Measurements from ENCODE around the gene ALG9.
"Not testable (repeated sequence)": the region's sequence is repeated elsewhere in the genome, so short reads cannot be mapped to it uniquely, and the experiment has no call there.

Gene ALG9

DNA sequence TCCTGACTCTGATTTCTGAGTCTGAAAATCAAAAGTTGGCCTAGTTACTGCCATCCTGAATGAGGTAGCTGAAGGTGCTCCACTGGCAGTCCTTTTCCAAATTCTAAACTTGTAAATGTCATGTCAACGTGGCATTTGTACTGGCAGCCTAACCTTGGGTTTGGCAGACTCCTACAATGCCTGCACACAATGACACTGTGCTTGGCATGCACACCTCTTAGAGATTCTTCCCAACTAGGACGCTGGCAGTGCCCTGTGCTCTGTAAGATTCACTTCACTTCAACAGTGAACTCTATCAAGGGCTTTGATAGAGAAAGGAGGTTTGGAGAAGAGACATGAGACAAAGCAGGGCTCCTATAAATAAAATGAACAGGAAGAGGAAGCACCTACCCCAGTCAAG lies 83.3 kb downstream of the ALG9 start:
- Histone ChIP-seq H3K4me3 (ENCODE audit: low read depth in 1 of 2, low read length in 2 of 2) (no peak overlapping the region), H3K9me3 (ENCODE audit: control insufficient read depth in 1 of 2, low read length in 2 of 2) (no peaks in the 10 kb centered on the region), H3K4me1 (ENCODE audit: control insufficient read depth in 1 of 2, insufficient read depth in 2 of 2, low read length in 2 of 2) (peaks cover 0 to under 1% of the 10 kb centered on the region in 2 donors), H3K9ac (ENCODE audit: low read depth in 1 of 2, low read length in 2 of 2) (no peak overlapping the region), H3K27me3 (ENCODE audit: control insufficient read depth in 1 of 2, insufficient read depth in 2 of 2, low read length in 2 of 2) (no peaks in the 10 kb centered on the region), H3K36me3 (ENCODE audit: control insufficient read depth in 1 of 2, insufficient read depth in 2 of 2, low read length in 2 of 2) (peaks cover 0 to 17% of the 10 kb centered on the region in 2 donors), H3K27ac (ENCODE audit: low read depth, low read length) (no peak overlapping the region)

- Histone ChIP-seq H3K27ac (ENCODE audit: low read depth, low read length) (no peak overlapping the region), H3K36me3 (ENCODE audit: control insufficient read depth in 1 of 2, insufficient read depth in 2 of 2, low read length in 2 of 2) (peaks cover 0 to 17% of the 10 kb centered on the region in 2 donors), H3K4me3 (ENCODE audit: low read depth in 1 of 2, low read length in 2 of 2) (no peak overlapping the region), H3K4me1 (ENCODE audit: control insufficient read depth in 1 of 2, insufficient read depth in 2 of 2, low read length in 2 of 2) (peaks cover 8 to 11% of the 10 kb centered on the region in 2 donors), H3K9me3 (ENCODE audit: control insufficient read depth in 1 of 2, low read length in 2 of 2) (no peaks in the 10 kb centered on the region), H3K27me3 (ENCODE audit: control insufficient read depth in 1 of 2, insufficient read depth in 2 of 2, low read length in 2 of 2) (no peaks in the 10 kb centered on the region), H3K9ac (ENCODE audit: low read depth in 1 of 2, low read length in 2 of 2) (no peak overlapping the region)
These were observed 85.4 kb downstream of the ALG9 start for GRCh38 chr11:111785886-111786412.

- no peaks in the 10 kb centered on the region for H3K27me3 ChIP-seq (ENCODE audit: control insufficient read depth in 1 of 2, insufficient read depth in 2 of 2, low read length in 2 of 2)
- H3K27ac ChIP-seq (ENCODE audit: low read depth, low read length) = no peak overlapping the region
- no peak overlapping the region for H3K9ac ChIP-seq (ENCODE audit: low read depth in 1 of 2, low read length in 2 of 2)
- peaks cover 8 to 11% of the 10 kb centered on the region in 2 donors for H3K4me1 ChIP-seq (ENCODE audit: control insufficient read depth in 1 of 2, insufficient read depth in 2 of 2, low read length in 2 of 2)
- no peak overlapping the region for H3K4me3 ChIP-seq (ENCODE audit: low read depth in 1 of 2, low read length in 2 of 2)
- peaks cover 0 to 17% of the 10 kb centered on the region in 2 donors for H3K36me3 ChIP-seq (ENCODE audit: control insufficient read depth in 1 of 2, insufficient read depth in 2 of 2, low read length in 2 of 2)
- H3K9me3 ChIP-seq (ENCODE audit: control insufficient read depth in 1 of 2, low read length in 2 of 2) = no peaks in the 10 kb centered on the region
These were observed 86.3 kb downstream of the ALG9 start for GRCh38 chr11:111785076-111785475.

- Histone ChIP-seq H3K36me3 (ENCODE audit: control insufficient read depth in 1 of 2, insufficient read depth in 2 of 2, low read length in 2 of 2) (peaks cover 0 to 17% of the 10 kb centered on the region in 2 donors), H3K4me1 (ENCODE audit: control insufficient read depth in 1 of 2, insufficient read depth in 2 of 2, low read length in 2 of 2) (peaks cover 8 to 11% of the 10 kb centered on the region in 2 donors)
- H3K27ac ChIP-seq (ENCODE audit: low read depth, low read length); H3K9me3 ChIP-seq (ENCODE audit: control insufficient read depth in 1 of 2, low read length in 2 of 2); H3K27me3 ChIP-seq (ENCODE audit: control insufficient read depth in 1 of 2, insufficient read depth in 2 of 2, low read length in 2 of 2); H3K4me3 ChIP-seq (ENCODE audit: low read depth in 1 of 2, low read length in 2 of 2); H3K9ac ChIP-seq (ENCODE audit: low read depth in 1 of 2, low read length in 2 of 2): not testable (repeated sequence)
These were observed 87.1 kb downstream of the ALG9 start for GRCh38 chr11:111784311-111784710.

- no peaks in the 10 kb centered on the region for H3K9me3 ChIP-seq (ENCODE audit: control insufficient read depth in 1 of 2, low read length in 2 of 2)
- no peaks in the 10 kb centered on the region for H3K27me3 ChIP-seq (ENCODE audit: control insufficient read depth in 1 of 2, insufficient read depth in 2 of 2, low read length in 2 of 2)
- H3K36me3 ChIP-seq (ENCODE audit: control insufficient read depth in 1 of 2, insufficient read depth in 2 of 2, low read length in 2 of 2) = peaks cover 0 to 14% of the 10 kb centered on the region in 2 donors
- no peak overlapping the region for H3K4me3 ChIP-seq (ENCODE audit: low read depth in 1 of 2, low read length in 2 of 2)
- H3K27ac ChIP-seq (ENCODE audit: low read depth, low read length) = no peak overlapping the region
- no peak overlapping the region for H3K9ac ChIP-seq (ENCODE audit: low read depth in 1 of 2, low read length in 2 of 2)
- peaks cover 19 to 24% of the 10 kb centered on the region in 2 donors for H3K4me1 ChIP-seq (ENCODE audit: control insufficient read depth in 1 of 2, insufficient read depth in 2 of 2, low read length in 2 of 2)
These were observed 89.2 kb downstream of the ALG9 start for GRCh38 chr11:111782109-111782741.

DNA sequence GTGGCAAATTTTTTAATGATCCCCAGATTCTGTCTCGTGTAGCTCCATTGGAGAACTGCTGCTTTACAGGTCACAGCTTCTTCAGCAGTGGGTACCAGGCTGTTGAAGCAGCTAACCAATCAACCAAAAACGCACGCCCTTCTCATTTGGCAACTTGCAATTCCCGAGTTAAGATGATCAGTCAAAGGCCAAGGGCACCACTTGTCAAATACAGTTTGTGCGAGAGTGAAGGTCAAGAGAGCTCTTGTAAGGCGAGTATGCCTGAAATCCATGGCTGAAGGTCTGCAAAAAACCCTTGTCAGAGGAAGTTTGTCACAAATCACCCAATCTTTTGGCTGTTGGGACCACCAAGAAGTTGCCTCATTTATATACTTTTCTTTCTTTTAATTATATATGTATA lies 92.3 kb downstream of the ALG9 start:
- H3K4me3 ChIP-seq (ENCODE audit: low read depth in 1 of 2, low read length in 2 of 2) = no peak overlapping the region
- no peaks in the 10 kb centered on the region for H3K36me3 ChIP-seq (ENCODE audit: control insufficient read depth in 1 of 2, insufficient read depth in 2 of 2, low read length in 2 of 2)
- peaks cover 19 to 32% of the 10 kb centered on the region in 2 donors for H3K4me1 ChIP-seq (ENCODE audit: control insufficient read depth in 1 of 2, insufficient read depth in 2 of 2, low read length in 2 of 2)
- no peaks in the 10 kb centered on the region for H3K27me3 ChIP-seq (ENCODE audit: control insufficient read depth in 1 of 2, insufficient read depth in 2 of 2, low read length in 2 of 2)
- H3K9ac ChIP-seq (ENCODE audit: low read depth in 1 of 2, low read length in 2 of 2) = no peak overlapping the region
- H3K27ac ChIP-seq (ENCODE audit: low read depth, low read length) = no peak overlapping the region
- H3K9me3 ChIP-seq (ENCODE audit: control insufficient read depth in 1 of 2, low read length in 2 of 2) = no peaks in the 10 kb centered on the region

DNA sequence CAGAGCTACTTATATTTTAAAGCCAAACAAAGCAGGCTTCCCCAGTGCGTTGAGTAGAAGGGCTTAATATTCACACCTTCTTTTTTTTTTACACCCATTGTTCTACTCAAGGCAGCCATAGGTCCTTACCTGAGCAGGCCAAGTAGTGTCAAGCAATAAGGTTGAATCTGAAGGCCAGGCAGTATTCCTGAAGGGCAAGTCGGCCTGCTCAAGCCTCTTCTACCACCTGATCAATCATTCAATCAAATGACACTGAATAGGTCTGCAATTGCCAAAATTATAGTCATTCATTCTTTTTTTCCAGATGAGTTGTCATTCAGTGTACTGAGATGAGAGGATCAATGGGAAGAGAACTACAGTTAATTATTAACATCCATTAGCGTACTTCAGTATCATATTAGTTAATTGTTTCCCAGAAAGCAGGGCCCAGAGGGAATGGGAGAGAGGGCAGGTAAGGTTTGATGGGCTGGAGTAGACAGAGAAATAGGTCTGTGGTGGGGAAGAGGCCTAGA lies 93.3 kb downstream of the ALG9 start:
- Histone ChIP-seq H3K9ac (ENCODE audit: low read depth in 1 of 2, low read length in 2 of 2) (no peak overlapping the region), H3K27me3 (ENCODE audit: control insufficient read depth in 1 of 2, insufficient read depth in 2 of 2, low read length in 2 of 2) (no peaks in the 10 kb centered on the region), H3K9me3 (ENCODE audit: control insufficient read depth in 1 of 2, low read length in 2 of 2) (no peaks in the 10 kb centered on the region), H3K36me3 (ENCODE audit: control insufficient read depth in 1 of 2, insufficient read depth in 2 of 2, low read length in 2 of 2) (no peaks in the 10 kb centered on the region), H3K4me3 (ENCODE audit: low read depth in 1 of 2, low read length in 2 of 2) (no peak overlapping the region), H3K27ac (ENCODE audit: low read depth, low read length) (no peak overlapping the region), H3K4me1 (ENCODE audit: control insufficient read depth in 1 of 2, insufficient read depth in 2 of 2, low read length in 2 of 2) (peaks cover 19 to 32% of the 10 kb centered on the region in 2 donors)

DNA sequence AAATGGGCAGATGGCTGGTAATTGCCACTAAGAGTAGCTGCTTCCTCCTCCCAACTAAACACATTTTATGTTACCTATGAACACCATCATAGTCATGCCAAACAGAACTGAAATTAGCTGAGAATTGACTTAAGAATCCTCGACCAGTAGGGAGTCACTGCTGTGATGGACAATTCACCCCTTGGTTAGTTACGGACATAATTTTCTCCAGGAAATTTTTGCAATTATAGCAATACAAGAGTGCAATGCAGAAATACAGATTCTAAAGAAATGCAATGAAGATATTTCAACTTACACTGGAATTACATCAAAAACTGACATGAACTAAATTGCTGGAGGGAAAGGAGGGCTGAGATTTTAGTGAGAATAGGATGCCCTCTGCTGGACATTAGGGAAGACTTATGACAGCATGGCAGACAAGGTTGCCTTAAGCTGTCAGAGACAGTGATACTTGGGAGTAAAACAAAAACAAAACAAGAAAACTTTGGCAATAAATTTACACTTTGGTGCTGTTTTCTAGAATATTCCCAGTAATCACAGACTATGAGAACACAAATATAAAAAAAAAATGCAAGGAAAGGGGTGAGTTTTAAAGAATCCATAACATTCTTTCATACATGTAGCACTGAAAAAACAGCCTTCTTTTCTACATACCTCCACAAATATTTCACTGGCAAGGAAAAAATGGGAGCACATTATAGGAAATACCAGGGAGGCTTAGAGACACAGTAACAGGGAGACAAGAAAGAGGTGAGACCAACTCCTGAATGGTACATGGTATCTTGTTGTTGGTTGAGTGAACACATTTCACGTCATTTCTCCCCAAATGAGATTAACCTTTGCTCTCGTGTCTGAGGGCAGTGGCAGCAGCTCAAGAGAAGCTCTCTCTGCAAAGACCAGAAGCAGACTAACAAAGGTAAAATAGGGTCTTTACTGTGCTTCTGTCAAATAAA lies 94.0 kb downstream of the ALG9 start:
- no peaks in the 10 kb centered on the region for H3K9me3 ChIP-seq (ENCODE audit: control insufficient read depth in 1 of 2, low read length in 2 of 2)
- H3K4me1 ChIP-seq (ENCODE audit: control insufficient read depth in 1 of 2, insufficient read depth in 2 of 2, low read length in 2 of 2) = peaks cover 13 to 27% of the 10 kb centered on the region in 2 donors
- H3K27ac ChIP-seq (ENCODE audit: low read depth, low read length) = no peak overlapping the region
- H3K36me3 ChIP-seq (ENCODE audit: control insufficient read depth in 1 of 2, insufficient read depth in 2 of 2, low read length in 2 of 2) = no peaks in the 10 kb centered on the region
- no peak overlapping the region for H3K9ac ChIP-seq (ENCODE audit: low read depth in 1 of 2, low read length in 2 of 2)
- H3K4me3 ChIP-seq (ENCODE audit: low read depth in 1 of 2, low read length in 2 of 2) = no peak overlapping the region
- H3K27me3 ChIP-seq (ENCODE audit: control insufficient read depth in 1 of 2, insufficient read depth in 2 of 2, low read length in 2 of 2) = no peaks in the 10 kb centered on the region

DNA sequence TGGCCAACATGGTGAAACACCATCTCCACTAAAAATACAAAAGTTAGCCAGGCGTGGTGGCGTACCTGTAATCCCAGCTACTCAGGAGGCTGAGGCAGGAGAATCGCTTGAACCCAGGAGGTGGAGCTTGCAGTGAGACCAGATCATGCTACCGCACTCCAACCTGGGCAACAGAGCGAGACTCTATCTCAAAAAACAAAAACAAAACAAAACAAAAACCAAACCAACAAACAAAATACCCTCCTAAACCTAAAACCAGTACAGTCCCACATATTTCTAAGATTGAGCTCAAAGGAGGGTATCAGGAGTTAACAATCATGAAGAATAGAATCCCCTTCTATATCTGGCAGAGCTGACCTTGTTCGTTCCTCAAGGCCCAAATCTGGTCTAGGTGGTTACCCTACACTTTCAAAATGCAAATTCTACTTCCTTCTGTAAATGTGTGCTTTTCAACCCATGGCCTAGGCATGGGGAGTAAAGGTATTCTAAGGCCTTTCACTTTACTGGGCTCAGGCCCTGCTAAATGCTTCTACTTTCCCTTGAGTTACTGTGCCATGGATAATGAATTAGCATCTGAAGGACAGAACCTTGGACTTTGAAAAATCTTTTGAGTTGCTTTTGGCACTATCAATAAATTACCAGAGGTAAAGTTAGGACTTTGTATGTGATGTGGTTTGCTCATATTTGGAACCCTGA lies 94.8 kb downstream of the ALG9 start:
- H3K4me3 ChIP-seq (ENCODE audit: low read depth in 1 of 2, low read length in 2 of 2) = no peak overlapping the region
- H3K4me1 ChIP-seq (ENCODE audit: control insufficient read depth in 1 of 2, insufficient read depth in 2 of 2, low read length in 2 of 2) = peaks cover 11 to 21% of the 10 kb centered on the region in 2 donors
- no peaks in the 10 kb centered on the region for H3K36me3 ChIP-seq (ENCODE audit: control insufficient read depth in 1 of 2, insufficient read depth in 2 of 2, low read length in 2 of 2)
- no peaks in the 10 kb centered on the region for H3K9me3 ChIP-seq (ENCODE audit: control insufficient read depth in 1 of 2, low read length in 2 of 2)
- no peaks in the 10 kb centered on the region for H3K27me3 ChIP-seq (ENCODE audit: control insufficient read depth in 1 of 2, insufficient read depth in 2 of 2, low read length in 2 of 2)
- H3K27ac ChIP-seq (ENCODE audit: low read depth, low read length) = no peak overlapping the region
- H3K9ac ChIP-seq (ENCODE audit: low read depth in 1 of 2, low read length in 2 of 2) = no peak overlapping the region

Measured in duodenal mucosa (tissue), 2 donors.